HG03025 (cell line): ENCODE data around the gene CETN2.

Source experiments
- ATAC-seq: cut with Tn5 transposase; IDR thresholded peaks from one replicate; pipeline ENCODE4 v1.9.1; 2021; ENCODE audit warnings: mild to moderate bottlenecking, moderate library complexity; ENCODE audit not compliant: unreplicated experiment, low FRiP score

Gene CETN2

DNA sequence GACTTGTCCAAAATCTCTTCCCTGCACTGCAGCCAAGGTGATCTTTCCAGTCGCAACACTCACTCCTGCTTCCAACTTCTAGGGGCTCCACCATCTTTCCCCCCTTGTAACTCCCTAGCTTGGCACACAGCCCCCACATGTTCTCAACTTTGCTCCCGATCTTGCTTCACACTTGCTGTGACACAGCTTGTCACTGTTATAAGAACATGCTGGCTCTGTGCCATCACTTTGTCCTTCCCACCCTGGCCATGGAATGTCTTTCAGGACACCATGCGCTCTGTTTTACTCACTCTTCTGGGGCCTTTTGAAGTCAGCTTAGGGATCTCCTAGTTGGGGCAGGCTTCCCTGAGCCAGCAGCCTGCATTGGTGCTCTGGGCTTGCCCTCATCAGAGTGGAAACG lies 2.8 kb upstream of the CETN2 start:
- no peak for ATAC-seq

DNA sequence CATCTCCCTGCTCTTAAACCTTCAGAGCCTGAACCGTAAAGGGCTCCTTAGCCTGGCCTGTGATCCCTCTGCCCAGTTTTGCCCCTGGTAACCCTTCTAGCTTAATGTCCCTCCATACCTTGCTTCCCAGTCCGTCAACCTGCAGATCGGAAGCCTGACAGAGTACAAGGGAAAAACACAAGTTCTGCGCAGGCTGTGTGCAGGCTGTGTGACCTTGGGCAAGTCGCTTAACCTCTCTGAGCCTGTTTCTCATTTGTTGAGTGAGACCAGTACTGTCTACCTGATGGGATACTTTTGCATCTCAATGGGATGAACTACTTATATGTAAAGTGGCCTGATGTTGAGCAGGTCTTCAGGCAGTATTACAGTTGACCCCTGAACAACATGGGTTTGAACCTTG lies 2.0 kb upstream of the CETN2 start:
- ATAC-seq: no peak

DNA sequence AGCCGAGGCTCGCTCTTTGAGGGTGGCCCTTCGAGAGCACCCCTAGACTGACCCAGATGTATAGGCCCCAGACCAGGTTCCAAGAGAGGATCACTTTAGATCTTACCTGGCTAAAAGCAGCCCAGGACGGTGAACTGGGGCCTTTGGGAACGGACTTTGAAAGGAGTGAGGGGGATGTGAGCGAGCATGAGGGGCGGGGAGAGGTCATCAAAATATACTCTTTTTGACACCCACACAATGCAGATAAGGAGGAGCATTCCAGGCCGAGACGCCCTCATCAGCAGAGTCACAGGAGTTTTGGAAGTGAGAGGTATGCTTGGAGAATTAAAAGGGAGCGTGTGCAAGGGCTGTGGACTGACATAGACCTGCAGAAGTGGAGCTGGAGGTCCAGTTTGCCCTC lies 834 bp upstream of the CETN2 start:
- no peak for ATAC-seq

GRCh38 chrX:152824841-152825374 lies 5.6 kb downstream of the CETN2 start:
- no peak for ATAC-seq

DNA sequence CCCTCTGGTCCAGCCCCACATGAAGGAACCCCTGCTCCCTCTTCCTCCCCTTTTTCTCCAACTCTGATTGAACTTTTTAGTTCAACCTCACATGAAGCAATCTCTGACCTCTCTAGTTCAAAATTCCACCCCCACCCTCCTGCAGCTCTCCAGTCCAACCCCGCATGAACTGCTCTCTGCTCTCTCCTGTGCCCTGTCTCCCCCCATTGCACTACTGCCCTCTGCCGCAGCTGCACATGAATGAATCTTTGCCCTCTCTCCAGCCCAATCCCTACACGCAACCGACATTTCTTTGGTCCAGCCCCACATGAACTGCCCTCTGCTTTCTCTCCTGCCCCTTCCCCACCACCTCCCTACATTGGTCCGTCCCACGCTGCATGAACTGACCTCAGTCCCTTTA lies 6.9 kb downstream of the CETN2 start:
- no peak for ATAC-seq

DNA sequence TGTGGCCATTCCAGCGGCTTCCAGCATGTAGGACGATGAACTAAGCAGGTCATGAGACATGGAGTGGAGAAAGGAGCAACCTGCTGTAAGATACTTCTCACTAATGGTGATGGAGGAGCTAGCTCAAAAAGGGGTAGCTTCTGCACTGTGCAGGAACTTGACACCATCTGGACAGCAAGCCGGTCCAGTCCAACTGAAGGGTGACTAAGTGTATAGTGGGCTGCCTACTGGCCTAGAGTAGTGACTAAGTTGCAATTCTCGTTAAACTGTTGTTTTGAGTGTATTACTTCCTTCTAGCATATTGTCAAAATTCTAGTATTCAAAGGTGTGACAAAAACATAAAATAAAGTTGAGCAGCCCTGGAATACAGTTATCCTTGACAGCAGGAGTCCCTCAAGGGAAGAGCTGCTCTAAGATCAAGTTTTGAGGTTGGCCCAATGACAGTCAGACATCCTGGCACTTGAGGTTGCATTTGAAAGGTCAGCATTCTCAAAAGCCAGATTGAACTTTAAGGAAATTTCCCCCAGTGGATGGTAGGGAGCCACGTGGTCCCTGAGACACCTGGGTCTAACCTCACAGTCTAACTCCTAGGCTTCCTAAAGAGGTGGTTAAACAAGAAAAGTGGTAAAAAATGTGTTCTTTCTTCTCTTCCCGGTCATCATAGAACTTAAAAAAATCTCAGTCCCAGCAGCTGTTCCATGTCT lies 8.0 kb downstream of the CETN2 start:
- no peak for ATAC-seq

DNA sequence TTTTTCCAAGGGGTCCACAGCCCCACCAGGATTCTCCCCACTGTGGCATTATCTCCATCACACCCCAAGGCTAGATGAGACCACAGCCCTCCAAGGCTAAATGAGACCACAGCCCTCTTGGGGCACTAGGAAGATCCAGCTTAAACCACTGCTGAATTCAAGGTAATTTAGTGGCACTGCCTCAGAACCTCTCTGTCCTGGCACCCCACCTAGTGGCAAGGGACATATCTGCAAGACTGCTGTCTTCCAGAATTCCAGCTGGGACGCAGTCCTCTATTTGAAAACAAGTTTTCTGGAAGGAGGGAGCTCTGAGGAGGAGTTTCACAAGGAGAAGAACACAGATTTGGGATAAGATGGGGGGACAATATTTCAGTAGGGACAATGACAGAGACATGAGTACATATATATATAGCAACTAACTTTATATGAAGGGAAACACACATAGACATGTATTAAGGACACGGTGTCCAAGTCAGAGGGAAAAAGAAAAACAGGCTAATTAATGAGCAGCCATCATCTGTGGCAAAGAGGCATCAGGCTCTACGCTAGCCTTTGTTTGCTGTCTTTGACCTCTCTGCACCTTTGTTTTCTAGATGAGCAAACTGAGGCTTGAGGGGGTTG lies 9.3 kb downstream of the CETN2 start:
- ATAC-seq: no peak

DNA sequence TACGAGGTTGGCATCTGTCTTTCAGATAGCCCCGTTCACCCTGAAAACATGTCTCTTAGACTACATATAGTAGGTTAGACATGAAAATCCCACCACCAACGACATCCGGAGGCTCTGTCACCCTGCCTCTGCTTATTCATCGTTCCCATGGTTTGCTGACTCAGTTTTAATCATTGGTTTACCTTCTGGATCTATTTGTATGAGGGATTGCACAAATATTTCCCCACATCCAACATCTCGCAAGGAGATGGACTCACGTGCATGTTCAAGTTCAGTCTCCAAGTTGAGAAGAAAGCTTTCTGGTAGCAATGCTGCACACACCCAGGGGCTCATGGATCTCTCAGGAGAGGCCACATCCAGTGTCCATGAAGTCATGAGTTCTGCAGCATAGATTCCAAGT lies 10.8 kb downstream of the CETN2 start:
- ATAC-seq: no peak

DNA sequence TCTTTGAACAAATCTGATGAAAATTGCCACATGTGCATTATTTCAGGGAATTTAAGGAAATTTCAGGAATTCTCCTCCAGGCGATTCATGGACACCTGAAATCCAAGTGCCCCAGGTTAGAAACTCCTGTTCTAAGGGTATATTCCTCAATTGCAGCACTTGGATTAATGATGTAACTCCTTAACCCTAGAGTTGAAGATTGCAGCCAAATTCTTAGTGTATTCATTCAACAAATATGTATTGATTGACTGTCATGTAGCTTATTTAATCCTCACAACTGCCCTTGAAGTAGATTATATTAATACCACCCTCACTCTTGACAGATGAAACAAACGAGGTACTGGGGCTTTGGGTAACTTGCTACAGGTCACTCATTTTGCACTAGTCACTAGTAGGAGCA lies 11.3 kb downstream of the CETN2 start:
- ATAC-seq: no peak

DNA sequence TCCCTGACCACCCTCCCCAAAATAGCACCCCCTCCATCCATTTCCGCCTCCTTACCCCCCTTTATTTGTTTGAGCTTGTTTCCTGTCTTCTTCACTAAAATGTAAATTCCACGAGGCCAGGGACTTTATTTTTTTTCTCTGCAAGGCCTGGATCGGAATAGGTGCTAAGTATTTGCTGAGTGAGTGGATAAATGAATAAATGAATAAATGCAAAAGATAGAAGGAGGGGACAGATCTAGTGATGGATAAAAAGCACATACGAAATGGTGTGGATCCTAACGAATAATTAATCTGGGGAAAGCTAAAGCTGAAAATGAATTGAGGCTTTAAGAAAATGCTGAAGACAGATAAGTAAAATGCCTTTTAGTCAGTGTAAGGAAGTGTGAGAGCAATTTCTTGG lies 12.2 kb downstream of the CETN2 start:
- ATAC-seq: no peak

DNA sequence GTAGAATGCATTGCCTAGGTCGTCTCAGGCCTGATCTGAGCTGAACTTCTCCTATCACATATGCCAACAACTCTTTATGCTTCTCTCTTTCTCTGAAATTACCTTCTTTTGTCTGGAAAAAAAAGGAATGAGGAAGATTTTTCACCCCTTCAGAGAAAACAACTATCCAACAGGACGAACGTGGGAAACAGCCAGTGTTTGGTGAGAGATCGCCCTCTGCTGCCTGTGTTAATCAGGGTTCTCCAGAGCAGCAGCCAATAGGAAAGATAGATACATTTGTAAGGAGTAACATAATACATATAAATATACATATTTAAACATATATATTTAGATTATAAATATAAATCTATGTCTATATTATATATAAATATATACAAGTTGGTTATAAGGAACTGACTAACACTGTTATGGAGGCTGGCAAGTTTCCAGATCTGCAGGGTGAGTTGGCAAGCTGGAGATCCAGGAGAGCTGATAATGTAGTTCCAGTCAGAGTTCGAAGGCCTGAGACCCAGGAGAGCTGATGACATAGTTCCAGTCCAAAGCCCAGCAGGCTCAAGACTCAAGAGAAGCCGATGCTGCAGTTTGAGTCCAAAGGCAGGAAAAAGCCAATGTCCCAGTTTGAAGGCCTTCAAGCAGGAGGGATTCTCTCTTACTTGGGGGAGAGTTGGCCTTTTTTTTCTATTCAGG lies 13.3 kb downstream of the CETN2 start:
- no peak for ATAC-seq

- ATAC-seq: no peak
Measured at GRCh38 chrX:152814048-152814447, 16.5 kb downstream of the CETN2 start.

- ATAC-seq: no peak
Measured at GRCh38 chrX:152813206-152813605, 17.4 kb downstream of the CETN2 start.

- ATAC-seq: no peak
Measured at GRCh38 chrX:152810403-152810802, 20.2 kb downstream of the CETN2 start.

GRCh38 chrX:152806035-152806434 lies 24.5 kb downstream of the CETN2 start:
- no peak for ATAC-seq

GRCh38 chrX:152798945-152799344 lies 31.6 kb downstream of the CETN2 start:
- no peak for ATAC-seq

- ATAC-seq: peak; percentile 57
Measured at GRCh38 chrX:152787062-152787461, 43.5 kb downstream of the CETN2 start.
